GM23338 (cell line): ENCODE results near the gene NR2C2. TPM values are rescaled to one million over a fixed set of nuclear protein-coding genes. Genes with fewer than 3 reads are reported as not detected.

Experiments
- ATAC-seq: fragments of 200-7000 bp; cut with Tn5 transposase; 3 replicates; pipeline ENCODE4 v1.9.1; 2020
- DNase-seq: peaks from one replicate; pipeline ENCODE4 v3.0.0-alpha.2; 2015; ENCODE audit warnings: low spot score
- H2AFZ ChIP-seq: fragments of 200-600 bp; sonication (generic); 2 replicates; pipeline ENCODE4 v1.8.0; 2016; ENCODE audit warnings: antibody characterized with exemption, mild to moderate bottlenecking, moderate library complexity
- H3F3A ChIP-seq: fragments of 200-600 bp; sonication (generic); replicated peaks from 2 replicates; pipeline ENCODE4 v1.8.0; 2017; ENCODE audit warnings: antibody characterized with exemption, mixed run types, low read depth
- H3K27ac ChIP-seq: fragments of 200-600 bp; sonication (generic); 2 replicates; pipeline ENCODE4 v1.6.1; 2016; ENCODE audit warnings: low read depth
- H3K27me3 ChIP-seq: fragments of 200-600 bp; sonication (generic); 2 replicates; pipeline ENCODE4 v1.8.0; 2016; ENCODE audit warnings: mild to moderate bottlenecking, mixed run types, moderate library complexity; ENCODE audit not compliant: insufficient read depth
- H3K36me3 ChIP-seq: fragments of 200-600 bp; sonication (generic); 2 replicates; pipeline ENCODE4 v1.8.0; 2016; ENCODE audit warnings: mild to moderate bottlenecking; ENCODE audit not compliant: insufficient read depth
- H3K4me1 ChIP-seq: fragments of 200-600 bp; sonication (generic); 2 replicates; pipeline ENCODE4 v1.8.0; 2016; ENCODE audit warnings: mild to moderate bottlenecking, moderate library complexity; ENCODE audit not compliant: insufficient read depth
- H3K4me2 ChIP-seq: fragments of 200-600 bp; sonication (generic); 2 replicates; pipeline ENCODE4 v1.7.1; 2017; ENCODE audit warnings: mixed run types
- H3K4me3 ChIP-seq: fragments of 200-600 bp; sonication (generic); 2 replicates; pipeline ENCODE4 v1.6.1; 2016; ENCODE audit warnings: mixed run types
- H3K79me2 ChIP-seq: fragments of 200-600 bp; sonication (generic); replicated peaks from 2 replicates; pipeline ENCODE4 v1.8.0; 2017; ENCODE audit warnings: mild to moderate bottlenecking; ENCODE audit not compliant: insufficient read depth
- H3K9me2 ChIP-seq: fragments of 200-600 bp; sonication (generic); 2 replicates; pipeline ENCODE4 v1.8.0; 2017; ENCODE audit not compliant: insufficient read depth
- H4K20me1 ChIP-seq: fragments of 200-600 bp; sonication (generic); replicated peaks from 2 replicates; pipeline ENCODE4 v1.8.0; 2017; ENCODE audit warnings: mild to moderate bottlenecking; ENCODE audit not compliant: insufficient read depth
- H3K27ac Mint-ChIP-seq: 2 replicates; pipeline ENCODE4 v1.8.0; 2020; ENCODE audit warnings: inconsistent platforms, mild to moderate bottlenecking, moderate library complexity, mixed read lengths
- H3K27me3 Mint-ChIP-seq: 3 replicates; pipeline ENCODE4 v1.8.0; 2022; ENCODE audit warnings: low read depth, mild to moderate bottlenecking, moderate library complexity, mixed read lengths, inconsistent platforms; ENCODE audit not compliant: insufficient read depth, poor library complexity
- H3K36me3 Mint-ChIP-seq: 3 replicates; pipeline ENCODE4 v1.8.0; 2021; ENCODE audit warnings: low read depth, mild to moderate bottlenecking, inconsistent platforms, moderate library complexity, mixed read lengths
- H3K4me1 Mint-ChIP-seq: 3 replicates; pipeline ENCODE4 v1.8.0; 2020; ENCODE audit warnings: mild to moderate bottlenecking, inconsistent platforms, mixed read lengths
- H3K4me3 Mint-ChIP-seq: 3 replicates; pipeline ENCODE4 v1.8.0; 2021; ENCODE audit warnings: moderate library complexity, mild to moderate bottlenecking, inconsistent platforms, mixed read lengths
- H3K9me3 Mint-ChIP-seq: 3 replicates; pipeline ENCODE4 v1.8.0; 2020; ENCODE audit warnings: moderate library complexity, mild to moderate bottlenecking, inconsistent platforms, mixed read lengths
- CREB1 ChIP-seq: fragments of 250-450 bp; sonication (Bioruptor Pico); IDR thresholded peaks from 2 replicates; pipeline ENCODE4 v1.5.0; 2020; ENCODE audit warnings: low read depth, mild to moderate bottlenecking, moderate library complexity
- CTCF ChIP-seq, 2 experiments: fragments of 200-600 bp in 1 of 2; sonication (generic) in 1 of 2; conservative IDR thresholded peaks; 2 replicates each; pipeline versions ENCODE4 v1.5.1 to v1.6.1; 2016 to 2017; ENCODE audit warnings: antibody characterized with exemption in 2 of 2, low read depth in 2 of 2, mild to moderate bottlenecking in 2 of 2, moderate library complexity in 1 of 2
- ETS1 ChIP-seq: IDR thresholded peaks from 2 replicates; pipeline ENCODE4 v1.6.1; 2016; ENCODE audit warnings: antibody characterized with exemption
- EZH2 ChIP-seq: fragments of 200-600 bp; sonication (generic); IDR thresholded peaks from one replicate; pipeline ENCODE4 v1.8.0; 2017; ENCODE audit warnings: antibody characterized with exemption, mild to moderate bottlenecking, low read depth; ENCODE audit not compliant: unreplicated experiment
- EZH2phosphoT487 ChIP-seq: fragments of 200-600 bp; sonication (generic); IDR thresholded peaks from one replicate; pipeline ENCODE4 v1.8.1; 2018; ENCODE audit warnings: antibody characterized with exemption; ENCODE audit not compliant: unreplicated experiment
- POLR2AphosphoS5 ChIP-seq: IDR thresholded peaks from 2 replicates; pipeline ENCODE4 v1.6.1; 2016; ENCODE audit warnings: antibody characterized with exemption, low read depth
- REST ChIP-seq: IDR thresholded peaks from one replicate; pipeline ENCODE4 v1.6.1; 2018; ENCODE audit warnings: antibody characterized with exemption; ENCODE audit not compliant: unreplicated experiment
- ZNF114 ChIP-seq: fragments of 250-450 bp; sonication (Bioruptor Pico); IDR thresholded peaks from 2 replicates; pipeline ENCODE4 v1.5.0; 2020; ENCODE audit warnings: mild to moderate bottlenecking, moderate library complexity
- ZNF331 ChIP-seq: fragments of 250-450 bp; sonication (Bioruptor Pico); IDR thresholded peaks from 2 replicates; pipeline ENCODE4 v1.5.0; 2020; ENCODE audit warnings: low read depth, mild to moderate bottlenecking, moderate library complexity
- ZNF462 ChIP-seq: fragments of 250-450 bp; sonication (Bioruptor Pico); IDR thresholded peaks from 2 replicates; pipeline ENCODE4 v1.5.0; 2020; ENCODE audit warnings: mild to moderate bottlenecking, moderate library complexity
- polyA plus RNA-seq: library from polyadenylated mRNA; unstranded; fragments of >200 nt; fragmentation: Nextera tagmentation; extraction: Ambion mirVana; gene quantifications from 2 replicates; pipeline ENCODE4 v1.2.1, GENCODE V29; 2016
- total RNA-seq: library from RNA; depleted of rRNA; stranded (reverse); fragments of >200 nt; shearing (Covaris generic); gene quantifications from 2 replicates; pipeline ENCODE4 v1.2.3, GENCODE V29; 2014

Gene NR2C2
- total and polyA plus RNA-seq, 2 experiments from 2014 or later: 12.0 to 57.2 TPM

GRCh38 chr3:15074500-15074899 is 127.1 kb downstream of the NR2C2 start:
- Mint-ChIP-seq H3K27ac (no peak overlapping the region), H3K4me3 (no peak overlapping the region), H3K9me3 (no peaks in the 10 kb centered on the region), H3K4me1 (no peaks in the 10 kb centered on the region), H3K36me3 (peaks cover 33% of the 10 kb centered on the region), H3K27me3 (peaks cover 2% of the 10 kb centered on the region)
- no peak overlapping the region for H3K4me2 ChIP-seq
- H3K27me3 ChIP-seq: no peaks in the 10 kb centered on the region
- H3K9me2 ChIP-seq: no peaks in the 10 kb centered on the region
- H4K20me1 ChIP-seq: peaks cover 3% of the 10 kb centered on the region; the same call in 1 of the 2 replicates
- H3K27ac ChIP-seq: no peak overlapping the region
- no peak overlapping the region for H2AFZ ChIP-seq
- H3K4me1 ChIP-seq: no peaks in the 10 kb centered on the region
- H3K36me3 ChIP-seq: peaks cover 16% of the 10 kb centered on the region
- H3K79me2 ChIP-seq: no peaks in the 10 kb centered on the region
- H3F3A ChIP-seq: no peaks in the 10 kb centered on the region
- no peak for DNase-seq
- TF ChIP-seq CTCF (conservative IDR thresholded peaks at IDR 0.05; ENCODE audit: low read depth in 2 of 2) (peak in 1 of 2 experiments; percentile 25; a peak in 2 of 4 replicates), ETS1 (no peak), REST (no peak)
- ATAC-seq: no peak
- H3K4me3 ChIP-seq: no peak overlapping the region

GRCh38 chr3:15079091-15079490 is 131.7 kb downstream of the NR2C2 start:
- no peaks in the 10 kb centered on the region for H3K4me1 Mint-ChIP-seq
- H3K27me3 Mint-ChIP-seq: no peaks in the 10 kb centered on the region
- peaks cover 56% of the 10 kb centered on the region for H3K36me3 Mint-ChIP-seq
- no peak overlapping the region for H3K4me3 Mint-ChIP-seq
- H3K9me3 Mint-ChIP-seq: no peaks in the 10 kb centered on the region
- no peak overlapping the region for H3K4me2 ChIP-seq
- H3K27ac Mint-ChIP-seq: no peak overlapping the region
- no peaks in the 10 kb centered on the region for H3K27me3 ChIP-seq
- no peaks in the 10 kb centered on the region for H3F3A ChIP-seq
- peaks cover 26% of the 10 kb centered on the region for H3K36me3 ChIP-seq
- H3K9me2 ChIP-seq: no peaks in the 10 kb centered on the region
- no peaks in the 10 kb centered on the region; the same call in 1 of the 2 replicates for H4K20me1 ChIP-seq
- no peaks in the 10 kb centered on the region for H3K79me2 ChIP-seq
- no peak overlapping the region for H3K27ac ChIP-seq
- DNase-seq (no peak), ATAC-seq (no peak)
- no peak overlapping the region for H3K4me3 ChIP-seq
- no peaks in the 10 kb centered on the region for H3K4me1 ChIP-seq
- no peak overlapping the region for H2AFZ ChIP-seq
- TF ChIP-seq ZNF462 (no peak), EZH2 (no peak), ZNF114 (CRISPR knock-in tag) (no peak), EZH2phosphoT487 (no peak), POLR2AphosphoS5 (no peak), CREB1 (no peak), ZNF331 (CRISPR knock-in tag) (no peak)
